SK-N-SH treated with all-trans-retinoic acid at 6 μM for 48 hours (cell line): ENCODE results near the gene OR56A4.
"Not testable (repeated sequence)": the region's sequence is repeated elsewhere in the genome, so short reads cannot be mapped to it uniquely, and the experiment has no call there.

ENCODE experiments used
- ATAC-seq: fragments of 200-7000 bp; cut with Tn5 transposase; 3 replicates; pipeline ENCODE4 v1.9.1; 2020; ENCODE audit warnings: mild to moderate bottlenecking, moderate library complexity
- ZC3H10 ChIP-seq: fragments of 250-450 bp; sonication (Bioruptor Pico); IDR thresholded peaks from 2 replicates; pipeline ENCODE4 v1.5.1; 2021; ENCODE audit warnings: mild to moderate bottlenecking, moderate library complexity
- ZNF70 ChIP-seq: fragments of 450-650 bp; formaldehyde crosslinking; IDR thresholded peaks from 2 replicates; pipeline ENCODE4 v1.5.0; 2020; ENCODE audit warnings: mild to moderate bottlenecking, moderate library complexity

OR56A4 gene

GRCh38 chr11:5966958-5967357 lies 39.8 kb downstream of the OR56A4 start (continued):
- TF ChIP-seq ZNF70 (CRISPR knock-in tag), result no peak

GRCh38 chr11:5960704-5961320 lies 45.9 kb downstream of the OR56A4 start:
- ATAC-seq, result not testable (repeated sequence)

- no peak for TF ChIP-seq ZC3H10 (CRISPR knock-in tag)
- no peak for ATAC-seq
Observed at GRCh38 chr11:5955586-5955985, 51.2 kb downstream of the OR56A4 start.
